NT2/D1 (cell line): ENCODE measurements around the gene IGFBP4.

ENCODE experiments used
- SUZ12 ChIP-seq: IDR thresholded peaks from 2 replicates; pipeline ENCODE4 v1.6.1; 2011; ENCODE audit not compliant: insufficient read length, insufficient read depth; ENCODE audit errors: extremely low read depth
- ZNF274 ChIP-seq: IDR thresholded peaks from 2 replicates; pipeline ENCODE4 v1.6.1; 2011; ENCODE audit warnings: mild to moderate bottlenecking, low read depth, low read length

DNA sequence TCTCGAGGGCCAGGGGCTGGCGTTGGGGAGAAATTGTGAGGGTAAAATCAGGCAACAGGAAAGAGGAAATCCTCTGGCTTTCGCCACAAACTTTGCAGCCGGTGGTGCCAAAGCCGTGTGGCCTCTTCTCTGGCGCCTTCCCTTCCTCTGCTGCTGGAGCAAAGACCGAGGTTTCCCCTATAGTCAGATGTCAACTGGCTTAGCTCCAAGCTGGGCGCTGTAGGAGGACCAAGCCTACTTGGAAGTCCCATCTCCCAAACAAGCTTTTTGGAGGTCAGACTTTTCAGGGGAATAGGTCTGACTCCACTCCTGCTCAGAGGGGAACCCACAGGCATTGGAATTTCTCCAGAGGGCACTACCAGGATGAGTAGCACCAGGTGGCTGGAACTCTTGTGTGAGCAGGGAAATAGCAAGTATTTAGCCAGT is 5.0 kb downstream of the IGFBP4 start:
- TF ChIP-seq ZNF274 (no peak), SUZ12 (no peak)
